ENCODE measurements around the gene KRT73.

- TF ChIP-seq POLR2AphosphoS5 (IDR thresholded peaks at IDR 0.05): no peak
- TF ChIP-seq, protein P1, sequence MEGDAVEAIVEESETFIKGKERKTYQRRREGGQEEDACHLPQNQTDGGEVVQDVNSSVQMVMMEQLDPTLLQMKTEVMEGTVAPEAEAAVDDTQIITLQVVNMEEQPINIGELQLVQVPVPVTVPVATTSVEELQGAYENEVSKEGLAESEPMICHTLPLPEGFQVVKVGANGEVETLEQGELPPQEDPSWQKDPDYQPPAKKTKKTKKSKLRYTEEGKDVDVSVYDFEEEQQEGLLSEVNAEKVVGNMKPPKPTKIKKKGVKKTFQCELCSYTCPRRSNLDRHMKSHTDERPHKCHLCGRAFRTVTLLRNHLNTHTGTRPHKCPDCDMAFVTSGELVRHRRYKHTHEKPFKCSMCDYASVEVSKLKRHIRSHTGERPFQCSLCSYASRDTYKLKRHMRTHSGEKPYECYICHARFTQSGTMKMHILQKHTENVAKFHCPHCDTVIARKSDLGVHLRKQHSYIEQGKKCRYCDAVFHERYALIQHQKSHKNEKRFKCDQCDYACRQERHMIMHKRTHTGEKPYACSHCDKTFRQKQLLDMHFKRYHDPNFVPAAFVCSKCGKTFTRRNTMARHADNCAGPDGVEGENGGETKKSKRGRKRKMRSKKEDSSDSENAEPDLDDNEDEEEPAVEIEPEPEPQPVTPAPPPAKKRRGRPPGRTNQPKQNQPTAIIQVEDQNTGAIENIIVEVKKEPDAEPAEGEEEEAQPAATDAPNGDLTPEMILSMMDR (IDR thresholded peaks at IDR 0.05): peak in 5 of 7 experiments; percentile 54 to 71 (median 66)
- no peak for TF ChIP-seq EP300 (IDR thresholded peaks at IDR 0.05)
- TF ChIP-seq POLR2A (IDR thresholded peaks at IDR 0.05): no peak
Observed at GRCh38 chr12:52582971-52583456, 35.3 kb downstream of the KRT73 start.
